B cell (primary cell): ENCODE data around the gene ROBO2. TPM values are rescaled to one million over a fixed set of nuclear protein-coding genes. Genes with fewer than 3 reads are reported as not detected.

Source experiments
- ATAC-seq: fragments of 200-7000 bp; cut with Tn5 transposase; one replicate; pipeline ENCODE4 v1.10.0; 2021; ENCODE audit warnings: low read depth, mild to moderate bottlenecking, moderate number of reproducible peaks, moderate library complexity
- CTCF ChIA-PET: fragments of 350-600 bp; sonication (Branson Sonifier 250); formaldehyde crosslinking; loops from one replicate; lab custom pipeline; 2021; ENCODE audit warnings: antibody characterized with exemption, inconsistent platforms; lab: Charles Lee
- POLR2A ChIA-PET: fragments of 350-600 bp; sonication (Branson Sonifier 250); formaldehyde crosslinking; loops from one replicate; lab custom pipeline; 2021; ENCODE audit warnings: antibody characterized with exemption; lab: Charles Lee
- DNase-seq: peaks from one replicate; pipeline ENCODE4 v3.0.0; 2013
- H2AFZ ChIP-seq: 2 replicates; pipeline ENCODE4 v1.6.1; 2012; ENCODE audit warnings: mild to moderate bottlenecking, low read depth, low read length; ENCODE audit not compliant: insufficient read depth, poor library complexity, severe bottlenecking
- H3K27ac ChIP-seq, 2 donors: 1 replicate in 1 of 2; 2 replicates in 1 of 2; pipeline ENCODE4 v1.5.1; 2012 to 2013; ENCODE audit warnings: low read length in 2 of 2, mild to moderate bottlenecking in 2 of 2, moderate library complexity in 1 of 2
- H3K27me3 ChIP-seq, 4 experiments: fragments of 200-600 bp in 1 of 4; sonication (generic) in 1 of 4; replicated peaks in 1 of 4; 1 replicate in 2 of 4; 2 replicates in 2 of 4; pipeline versions ENCODE4 v1.6.1 to v1.7.0; 2013 to 2016; ENCODE audit warnings: low read length in 3 of 4, mild to moderate bottlenecking in 2 of 4, mixed read lengths in 1 of 4, moderate library complexity in 1 of 4; ENCODE audit not compliant: insufficient read depth in 4 of 4, control insufficient read depth in 3 of 4; ENCODE audit errors: control extremely low read depth in 1 of 4
- H3K36me3 ChIP-seq, 2 experiments: replicated peaks in 1 of 2; 1 replicate in 1 of 2; 2 replicates in 1 of 2; pipeline versions ENCODE4 v1.6.1 to v1.7.1; 2013; ENCODE audit warnings: low read length in 1 of 2; ENCODE audit not compliant: insufficient read depth in 2 of 2, control insufficient read depth in 1 of 2; ENCODE audit errors: control extremely low read depth in 1 of 2, extremely low read depth in 1 of 2
- H3K4me1 ChIP-seq, 2 donors: fragments of 200-600 bp in 1 of 2; sonication (generic) in 1 of 2; 1 replicate in 1 of 2; 2 replicates in 1 of 2; pipeline versions ENCODE4 v1.5.1 to v1.6.1; 2013 to 2017; ENCODE audit warnings: low read length in 2 of 2; ENCODE audit not compliant: control insufficient read depth in 2 of 2, insufficient read depth in 2 of 2
- H3K4me2 ChIP-seq: replicated peaks from 2 replicates; pipeline ENCODE3; 2012; ENCODE audit warnings: mild to moderate bottlenecking, low read depth, low read length; ENCODE audit not compliant: poor library complexity, severe bottlenecking
- H3K4me3 ChIP-seq, 5 experiments: fragments of 200-600 bp in 1 of 5; sonication (generic) in 1 of 5; 1 replicate in 3 of 5; 2 replicates in 2 of 5; pipeline versions ENCODE4 v1.5.1 to v1.7.0; 2011 to 2016; ENCODE audit warnings: low read length in 4 of 5, mild to moderate bottlenecking in 4 of 5, low read depth in 2 of 5, control low read depth in 1 of 5, moderate library complexity in 1 of 5; ENCODE audit not compliant: insufficient read depth in 1 of 5; ENCODE audit errors: control extremely low read depth in 1 of 5, extremely low read depth in 1 of 5
- H3K79me2 ChIP-seq: fragments of 200-600 bp; sonication (generic); one replicate; pipeline ENCODE4 v1.6.0; 2016; ENCODE audit warnings: low read length; ENCODE audit not compliant: control insufficient read depth, insufficient read depth
- H3K9ac ChIP-seq: fragments of 200-600 bp; sonication (generic); 2 replicates; pipeline ENCODE4 v1.6.1; 2017; ENCODE audit warnings: mild to moderate bottlenecking, low read length, moderate library complexity
- H3K9me3 ChIP-seq, 3 donors: one replicate each; pipeline versions ENCODE4 v1.6.1 to v1.7.1; 2013; ENCODE audit warnings: low read length in 2 of 3; ENCODE audit not compliant: control insufficient read depth in 2 of 3, insufficient read depth in 1 of 3; ENCODE audit errors: control extremely low read depth in 1 of 3
- H4K20me1 ChIP-seq: 2 replicates; pipeline ENCODE4 v1.6.0; 2012; ENCODE audit warnings: mild to moderate bottlenecking, low read length; ENCODE audit not compliant: insufficient read depth, control insufficient read depth, poor library complexity, severe bottlenecking
- H3K27ac Mint-ChIP-seq: one replicate; pipeline ENCODE4 v1.8.0; 2021; ENCODE audit warnings: mixed read lengths
- H3K27me3 Mint-ChIP-seq: one replicate; pipeline ENCODE4 v1.8.0; 2021; ENCODE audit warnings: mixed read lengths
- H3K4me1 Mint-ChIP-seq: one replicate; pipeline ENCODE4 v1.8.0; 2021; ENCODE audit warnings: mixed read lengths
- H3K4me3 Mint-ChIP-seq: one replicate; pipeline ENCODE4 v1.8.0; 2021; ENCODE audit warnings: mixed read lengths
- H3K9me3 Mint-ChIP-seq: one replicate; pipeline ENCODE4 v1.8.0; 2022; ENCODE audit warnings: mixed read lengths; ENCODE audit not compliant: insufficient read depth
- EZH2 ChIP-seq: IDR thresholded peaks from 2 replicates; pipeline ENCODE4 v1.6.1; 2012; ENCODE audit warnings: borderline replicate concordance, low read depth, mild to moderate bottlenecking, moderate library complexity, low read length; ENCODE audit not compliant: insufficient read depth, poor library complexity, severe bottlenecking
- WGBS: methylation state at CpG from one replicate; pipeline ENCODE4 v1.1.5; 2013; ENCODE audit warnings: missing lambda C conversion rate; ENCODE audit not compliant: insufficient coverage; 5-methylcytosine and 5-hydroxymethylcytosine counted together
- intact Hi-C: fragments of 100-400 bp; cut with micrococcal nuclease; formaldehyde crosslinking; loops from one replicate; pipeline ENCODE4 v1.10.0; 2022
- polyA plus RNA-seq: library from polyadenylated mRNA; depleted of rRNA; stranded (reverse); fragments of >200 nt; gene quantifications from 2 replicates; pipeline ENCODE4 v1.2.3, GENCODE V29; 2012
- total RNA-seq, 2 donors: library from RNA; stranded (reverse); fragments of 120-200 nt in 1 of 2; gene quantifications; 1 replicate in 1 of 2; 2 replicates in 1 of 2; pipeline versions ENCODE4 v1.2.3 to v1.2.4, GENCODE V29; 2013 to 2022
- TF ChIP-seq, protein P1 (sequence below): fragments of 200-600 bp; IDR thresholded peaks from one replicate; pipeline ENCODE4 v1.8.0; 2022; ENCODE audit warnings: antibody characterized with exemption, mild to moderate bottlenecking

Gene ROBO2
- total and polyA plus RNA-seq, 2 donors (not counting 1 experiment from before 2014, with no cell fraction given) = not detected

DNA sequence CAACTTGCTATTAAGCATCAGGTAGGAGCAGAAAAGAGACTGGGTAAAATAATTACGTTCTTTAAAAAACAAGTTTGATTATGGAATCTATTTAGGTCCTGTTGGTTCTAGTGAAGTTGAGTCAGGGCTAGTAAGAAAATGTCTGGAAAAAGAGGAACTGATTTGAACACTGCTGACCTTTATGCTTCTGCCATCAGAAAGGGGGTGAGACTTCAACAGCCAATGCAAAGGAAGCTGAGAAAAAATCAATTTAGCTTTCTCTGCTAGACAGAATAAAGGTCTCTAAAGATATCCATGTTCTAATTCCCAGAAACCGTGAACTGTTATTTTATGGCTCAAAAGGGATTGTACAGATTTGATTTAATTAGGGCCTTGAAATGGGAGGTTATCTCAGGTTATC lies 157.5 kb downstream of the ROBO2 start:
- Histone ChIP-seq H3K27ac (no peak overlapping the region), H3K4me2 (no peak overlapping the region), H3K79me2 (no peaks in the 10 kb centered on the region), H3K36me3 (no peaks in the 10 kb centered on the region), H3K4me3 (no peak overlapping the region), H3K9ac (no peak overlapping the region), H3K9me3 (no peaks in the 10 kb centered on the region), H2AFZ (no peak overlapping the region), H4K20me1 (no peaks in the 10 kb centered on the region), H3K27me3 (no peaks in the 10 kb centered on the region), H3K4me1 (no peaks in the 10 kb centered on the region)
- ATAC-seq (no peak), DNase-seq (no peak)
- intact Hi-C loops = no loop called here
- POLR2A ChIA-PET = no interaction called here
- H3K27me3 Mint-ChIP-seq = no peaks in the 10 kb centered on the region
- CTCF ChIA-PET = interaction anchor here (0.7 kb wide), 1 partner anchor 482 kb away, joined by 3 read pairs; no protein-coding TSS in a partner anchor
- no peak overlapping the region for H3K4me3 Mint-ChIP-seq
- H3K4me1 Mint-ChIP-seq = no peaks in the 10 kb centered on the region
- no peaks in the 10 kb centered on the region for H3K9me3 Mint-ChIP-seq
- no peak overlapping the region for H3K27ac Mint-ChIP-seq
- 90% methylated on average over 1 of the region's 2 CpGs for WGBS
- TF ChIP-seq EZH2 = no peak
- TF ChIP-seq, protein P1, sequence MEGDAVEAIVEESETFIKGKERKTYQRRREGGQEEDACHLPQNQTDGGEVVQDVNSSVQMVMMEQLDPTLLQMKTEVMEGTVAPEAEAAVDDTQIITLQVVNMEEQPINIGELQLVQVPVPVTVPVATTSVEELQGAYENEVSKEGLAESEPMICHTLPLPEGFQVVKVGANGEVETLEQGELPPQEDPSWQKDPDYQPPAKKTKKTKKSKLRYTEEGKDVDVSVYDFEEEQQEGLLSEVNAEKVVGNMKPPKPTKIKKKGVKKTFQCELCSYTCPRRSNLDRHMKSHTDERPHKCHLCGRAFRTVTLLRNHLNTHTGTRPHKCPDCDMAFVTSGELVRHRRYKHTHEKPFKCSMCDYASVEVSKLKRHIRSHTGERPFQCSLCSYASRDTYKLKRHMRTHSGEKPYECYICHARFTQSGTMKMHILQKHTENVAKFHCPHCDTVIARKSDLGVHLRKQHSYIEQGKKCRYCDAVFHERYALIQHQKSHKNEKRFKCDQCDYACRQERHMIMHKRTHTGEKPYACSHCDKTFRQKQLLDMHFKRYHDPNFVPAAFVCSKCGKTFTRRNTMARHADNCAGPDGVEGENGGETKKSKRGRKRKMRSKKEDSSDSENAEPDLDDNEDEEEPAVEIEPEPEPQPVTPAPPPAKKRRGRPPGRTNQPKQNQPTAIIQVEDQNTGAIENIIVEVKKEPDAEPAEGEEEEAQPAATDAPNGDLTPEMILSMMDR = no peak

DNA sequence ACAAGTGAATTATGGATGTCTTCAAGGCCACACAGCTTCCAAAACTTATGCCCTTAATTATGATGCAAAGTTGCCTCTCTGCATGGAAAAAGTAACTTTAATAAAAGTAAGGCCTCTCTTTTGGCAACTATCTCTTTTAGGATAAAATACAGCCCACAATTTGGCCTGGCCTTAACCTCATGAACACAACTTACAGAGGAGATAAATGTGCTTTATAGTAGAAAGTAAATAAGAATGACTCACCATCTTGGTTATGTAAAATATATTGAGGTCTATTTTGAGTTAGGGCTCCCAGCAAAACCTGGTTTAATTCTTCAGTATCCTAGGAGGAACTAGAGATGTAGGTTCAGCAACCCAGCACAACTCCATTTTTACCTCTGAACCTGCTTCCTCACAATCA lies 164.0 kb downstream of the ROBO2 start:
- ChIA-PET POLR2A (no interaction called here), CTCF (no interaction called here)
- H3K27me3 ChIP-seq = no peaks in the 10 kb centered on the region
- no peaks in the 10 kb centered on the region for H3K9me3 Mint-ChIP-seq
- H3K79me2 ChIP-seq = no peaks in the 10 kb centered on the region
- H3K4me3 ChIP-seq = no peak overlapping the region
- no peak overlapping the region for H3K27ac ChIP-seq
- TF ChIP-seq EZH2 = no peak
- TF ChIP-seq, protein P1 = no peak
- ATAC-seq (no peak), DNase-seq (no peak)
- H4K20me1 ChIP-seq = no peaks in the 10 kb centered on the region
- H3K27me3 Mint-ChIP-seq = no peaks in the 10 kb centered on the region
- no peak overlapping the region for H2AFZ ChIP-seq
- no peaks in the 10 kb centered on the region for H3K4me1 Mint-ChIP-seq
- no peak overlapping the region for H3K4me3 Mint-ChIP-seq
- H3K27ac Mint-ChIP-seq = no peak overlapping the region
- H3K9me3 ChIP-seq = peaks cover 0 to 8% (median 0%) of the 10 kb centered on the region in 3 donors
- H3K4me2 ChIP-seq = no peak overlapping the region
- H3K4me1 ChIP-seq = no peaks in the 10 kb centered on the region
- no peaks in the 10 kb centered on the region for H3K36me3 ChIP-seq
- intact Hi-C loops = no loop called here
- H3K9ac ChIP-seq = no peak overlapping the region
